GM12878 (cell line): ENCODE results near the gene TMUB1. TPM values are rescaled to one million over a fixed set of nuclear protein-coding genes. Genes with fewer than 3 reads are reported as not detected.

ENCODE experiments used
- CEBPZ ChIP-seq: fragments of 150-350 bp; IDR thresholded peaks from 2 replicates; pipeline ENCODE4 v1.6.1; 2016; ENCODE audit warnings: low read depth, low read length
- CREB1 ChIP-seq: IDR thresholded peaks from 2 replicates; pipeline ENCODE4 v1.6.1; 2012; ENCODE audit warnings: low read depth, mild to moderate bottlenecking, inconsistent platforms
- DPF2 ChIP-seq: fragments of 450-650 bp; IDR thresholded peaks from 2 replicates; pipeline ENCODE4 v1.6.1; 2017; ENCODE audit warnings: mild to moderate bottlenecking
- EED ChIP-seq: sonication (generic); IDR thresholded peaks from 2 replicates; pipeline ENCODE4 v1.6.1; 2016; ENCODE audit warnings: antibody characterized with exemption, low read depth
- EGR1 ChIP-seq, 2 experiments: IDR thresholded peaks; 1 replicate in 1 of 2; 2 replicates in 1 of 2; pipeline ENCODE4 v1.6.1; 2011 to 2012; ENCODE audit warnings: low read depth in 2 of 2, low read length in 2 of 2, borderline replicate concordance in 1 of 2, mild to moderate bottlenecking in 1 of 2, moderate library complexity in 1 of 2
- FOXM1 ChIP-seq: IDR thresholded peaks from 2 replicates; pipeline ENCODE4 v1.6.1; 2012; ENCODE audit warnings: low read depth, mild to moderate bottlenecking, inconsistent platforms, low read length, moderate library complexity
- KLF5 ChIP-seq: fragments of 450-650 bp; IDR thresholded peaks from 2 replicates; pipeline ENCODE4 v1.6.1; 2014; ENCODE audit warnings: mild to moderate bottlenecking; ENCODE audit not compliant: partially characterized antibody
- LARP7 ChIP-seq: fragments of 450-650 bp; IDR thresholded peaks from 2 replicates; pipeline ENCODE4 v1.6.1; 2017; ENCODE audit warnings: mild to moderate bottlenecking
- MEF2A ChIP-seq: IDR thresholded peaks from 2 replicates; pipeline ENCODE4 v1.6.1; 2011; ENCODE audit warnings: low read depth, mild to moderate bottlenecking, low read length, moderate library complexity; ENCODE audit not compliant: insufficient read depth
- MLLT1 ChIP-seq: fragments of 450-650 bp; IDR thresholded peaks from 2 replicates; pipeline ENCODE4 v1.6.1; 2016; ENCODE audit warnings: mild to moderate bottlenecking
- MTA2 ChIP-seq: fragments of 450-650 bp; IDR thresholded peaks from 2 replicates; pipeline ENCODE4 v1.6.1; 2016; ENCODE audit warnings: low read depth, mild to moderate bottlenecking, moderate library complexity
- NRF1 ChIP-seq: conservative IDR thresholded peaks from 2 replicates; pipeline ENCODE4 v1.6.1; 2011; ENCODE audit warnings: mild to moderate bottlenecking, low read depth, low read length, improper control_type of control experiment
- PAX5 ChIP-seq: IDR thresholded peaks from 2 replicates; pipeline ENCODE4 v1.6.1; 2011; ENCODE audit warnings: low read depth, low read length, borderline replicate concordance
- POLR2AphosphoS5 ChIP-seq: IDR thresholded peaks from 2 replicates; pipeline ENCODE4 v1.6.1; 2011; ENCODE audit warnings: mild to moderate bottlenecking, low read length, inconsistent platforms
- SPI1 ChIP-seq: IDR thresholded peaks from 2 replicates; pipeline ENCODE4 v1.6.1; 2011; ENCODE audit warnings: low read depth, mild to moderate bottlenecking, low read length, moderate library complexity, borderline replicate concordance; ENCODE audit not compliant: insufficient read depth
- SREBF2 ChIP-seq: IDR thresholded peaks from 2 replicates; pipeline ENCODE4 v1.6.1; 2012; ENCODE audit warnings: mild to moderate bottlenecking, low read length
- STAT3 ChIP-seq: IDR thresholded peaks from 2 replicates; pipeline ENCODE4 v1.6.1; 2011; ENCODE audit warnings: low read depth, low read length, improper control_type of control experiment
- SUZ12 ChIP-seq: fragments of 200-600 bp; sonication (generic); IDR thresholded peaks from one replicate; pipeline ENCODE4 v1.6.1; 2018; ENCODE audit warnings: antibody characterized with exemption, mild to moderate bottlenecking; ENCODE audit not compliant: unreplicated experiment
- USF2 ChIP-seq: IDR thresholded peaks from 2 replicates; pipeline ENCODE4 v1.6.1; 2011; ENCODE audit warnings: low read depth, low read length, improper control_type of control experiment, borderline replicate concordance
- ZBTB40 ChIP-seq: fragments of 450-650 bp; IDR thresholded peaks from 2 replicates; pipeline ENCODE4 v1.6.1; 2016; ENCODE audit warnings: mild to moderate bottlenecking, moderate library complexity, borderline replicate concordance
- ZNF217 ChIP-seq: fragments of 450-650 bp; IDR thresholded peaks from 2 replicates; pipeline ENCODE4 v1.6.1; 2017; ENCODE audit warnings: antibody characterized with exemption, mild to moderate bottlenecking
- polyA plus RNA-seq, 11 experiments: library from polyadenylated mRNA; depleted of rRNA in 4 of 11; unstranded in 6 of 11; stranded (reverse) in 5 of 11; fragments of >200 nt; fragmentation: Nextera tagmentation in 4 of 11; fragmentation: Illumina TruSeq in 1 of 11; extraction: Ambion mirVana in 4 of 11; extraction: Trizol in 1 of 11; gene quantifications; 1 replicate in 1 of 11; 2 replicates in 10 of 11; pipeline versions ENCODE4 v1.2.1 to v1.2.3, GENCODE V29; 2011 to 2016; ENCODE audit warnings: inconsistent platforms in 2 of 11, missing spikeins in 2 of 11, low read depth in 1 of 11
- total RNA-seq, 4 experiments: library from RNA; depleted of rRNA in 3 of 4; stranded (reverse); fragments of >200 nt in 3 of 4; fragmentation: Illumina TruSeq in 1 of 4; extraction: Trizol in 1 of 4; gene quantifications; 2 replicates each; pipeline versions ENCODE4 v1.2.1 to v1.2.3, GENCODE V29; 2013 to 2021

TMUB1 gene
- total and polyA plus RNA-seq, 10 of the 15 experiments (the other 5 are each of a cell fraction or from before 2014, with no cell fraction given), result 0.27 to 79.5 (median 41.3) TPM; not detected in 1

- no peak for TF ChIP-seq MLLT1
- peak; percentile 28; the same call in 1 of the 2 replicates for TF ChIP-seq PAX5
- no peak for TF ChIP-seq SUZ12
- TF ChIP-seq ZNF217, result no peak; the same call in 1 of the 2 replicates
- no peak for TF ChIP-seq NRF1
- TF ChIP-seq SPI1, result no peak
- no peak for TF ChIP-seq EED
- no peak for TF ChIP-seq CREB1
- no peak for TF ChIP-seq STAT3
- TF ChIP-seq ZBTB40, result no peak
- TF ChIP-seq DPF2, result peak; percentile 87; the same call in 1 of the 2 replicates
- no peak for TF ChIP-seq USF2
- no peak for TF ChIP-seq FOXM1
- TF ChIP-seq LARP7, result peak; percentile 52; the same call in 1 of the 2 replicates
- no peak; the same call in 1 of the 2 replicates for TF ChIP-seq MTA2
- no peak for TF ChIP-seq MEF2A
- TF ChIP-seq POLR2AphosphoS5, result no peak
- peak in 1 of 2 experiments; percentile 47; a peak in 1 of 3 replicates for TF ChIP-seq EGR1 (IDR thresholded peaks at IDR 0.05; ENCODE audit: borderline replicate concordance in 1 of 2, low read depth in 2 of 2, low read length in 2 of 2)
- no peak for TF ChIP-seq KLF5
- TF ChIP-seq SREBF2, result no peak
- TF ChIP-seq CEBPZ, result no peak
Measured at GRCh38 chr7:151087245-151088018, 4.1 kb upstream of the TMUB1 start (continued).
